ENCODE measurements around the gene RNLS.

- TF ChIP-seq POLR2A (IDR thresholded peaks at IDR 0.05; ENCODE audit: low read depth, low read length) (no peak), POLR2AphosphoS5 (IDR thresholded peaks at IDR 0.05; ENCODE audit: low read depth, low read length) (no peak)
These were observed 82.5 kb downstream of the RNLS start for GRCh38 chr10:88500656-88501055.
